Mesenteric fat pad (tissue), 1 donor: ENCODE measurements around the gene LANCL3. TPM values are rescaled to one million over a fixed set of nuclear protein-coding genes. Genes with fewer than 3 reads are reported as not detected.
"Not testable (repeated sequence)": the region's sequence is repeated elsewhere in the genome, so short reads cannot be mapped to it uniquely, and the experiment has no call there.

Experiments
- DNase-seq: peaks from one replicate; pipeline ENCODE4 v3.0.0-alpha.2; 2020; ENCODE audit warnings: low spot score
- total RNA-seq: library from RNA; stranded (reverse); fragmentation: NEBNext Ultra II Directional; extraction: Animal tissue kit (Norgen Biotek cat#: 25700); gene quantifications from one replicate; pipeline ENCODE4 v1.2.1, GENCODE V29; 2021
- donor health status: DM: yes; HTN: yes; CAD: no.

LANCL3 gene
- total RNA-seq, 1 donor from 2014 or later, result 0.35 TPM

DNA sequence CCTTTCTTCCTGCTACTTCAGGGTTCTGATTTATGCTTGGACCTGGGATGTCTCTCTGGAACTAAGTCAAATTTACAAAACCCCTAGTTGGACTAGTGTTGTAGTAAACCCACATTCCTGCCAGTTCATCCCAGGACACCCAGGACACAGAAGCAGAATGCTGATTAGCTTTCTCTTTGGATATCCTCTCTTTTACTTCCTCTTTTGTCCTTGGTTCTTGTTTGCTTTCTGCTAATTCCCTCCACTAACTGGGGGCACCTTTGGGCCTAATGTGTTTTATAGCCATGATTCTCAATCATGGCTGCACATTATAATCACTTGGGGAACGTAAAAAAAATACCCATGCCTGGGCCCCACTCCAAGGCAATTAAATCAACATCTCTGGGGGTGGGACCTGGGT lies 42.5 kb downstream of the LANCL3 start:
- no peak for DNase-seq

DNA sequence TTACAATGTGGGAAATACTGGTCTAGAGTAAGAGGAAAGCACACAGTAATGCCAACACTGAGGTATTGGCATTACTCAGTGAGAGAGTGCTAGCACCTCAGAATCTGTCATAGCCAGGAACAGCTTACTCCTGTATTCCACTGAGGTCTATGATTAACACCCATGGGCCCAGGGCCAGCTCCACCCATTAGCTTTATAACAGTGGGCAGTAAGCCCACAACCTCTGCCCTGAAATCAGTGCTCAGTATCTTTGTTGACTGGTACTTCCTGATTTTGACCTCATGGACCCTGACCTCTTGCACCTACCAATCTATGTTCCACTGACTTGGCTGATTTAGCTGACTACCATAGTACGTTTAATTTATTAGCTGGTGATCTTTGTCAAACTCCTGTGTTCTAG lies 56.1 kb downstream of the LANCL3 start:
- DNase-seq, result no peak

DNA sequence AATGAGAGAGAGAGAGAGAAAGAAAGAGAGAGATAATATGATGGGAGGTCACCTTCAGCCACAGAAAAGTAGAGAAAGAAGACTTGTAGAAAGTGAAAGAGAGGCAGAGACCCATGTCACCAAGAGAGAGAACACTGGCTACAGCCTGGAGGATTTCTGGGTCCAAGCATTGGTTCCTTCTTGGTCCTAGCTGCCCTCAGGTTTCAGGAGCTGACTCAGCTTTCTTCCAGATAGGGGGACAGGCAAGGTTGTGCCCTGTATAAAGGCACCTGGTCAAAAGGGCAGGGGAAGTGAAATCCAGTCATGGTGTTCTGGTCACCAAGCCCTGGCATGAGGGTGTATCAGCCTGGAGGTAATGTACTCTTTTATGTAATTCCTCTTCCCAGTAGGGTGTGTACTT lies 66.6 kb downstream of the LANCL3 start:
- no peak for DNase-seq

DNA sequence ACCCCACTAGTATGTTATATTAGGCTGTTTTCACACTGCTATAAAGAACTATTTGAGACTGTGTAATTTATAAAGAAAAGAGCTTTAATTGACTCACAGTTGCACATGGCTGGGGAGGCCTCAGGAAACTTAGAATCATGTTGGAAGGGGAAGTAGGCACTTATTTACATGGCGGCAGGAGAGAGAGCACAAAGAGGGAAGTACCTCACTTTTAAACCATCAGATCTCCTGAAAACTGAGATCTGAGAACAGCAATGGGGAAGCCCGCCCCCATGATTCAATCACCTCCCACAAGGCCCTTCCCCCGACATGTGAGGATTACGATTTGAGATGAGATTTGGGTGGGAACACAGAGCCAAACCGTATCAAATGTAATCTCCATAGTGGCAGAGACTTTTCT lies 68.7 kb downstream of the LANCL3 start:
- DNase-seq, result no peak

DNA sequence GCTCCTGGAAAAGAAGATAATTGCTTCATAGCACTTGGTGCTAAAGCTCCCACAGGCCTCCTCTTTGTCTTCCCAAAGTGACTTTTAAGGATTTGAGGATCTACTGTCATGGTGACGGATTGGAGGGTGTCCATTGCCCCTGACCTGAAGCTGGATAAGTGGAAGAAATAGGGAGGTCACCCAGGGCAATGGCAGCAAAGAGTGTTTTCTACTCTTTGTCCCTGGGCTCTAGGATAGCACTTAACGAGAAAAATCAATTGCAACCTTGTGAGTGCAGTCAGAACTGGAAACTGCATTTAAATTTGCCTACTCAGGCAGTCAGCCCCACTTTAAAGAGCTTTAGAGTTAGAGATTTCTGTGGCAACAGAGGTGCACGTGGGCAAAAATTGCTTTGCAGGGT lies 70.4 kb downstream of the LANCL3 start:
- no peak for DNase-seq

DNA sequence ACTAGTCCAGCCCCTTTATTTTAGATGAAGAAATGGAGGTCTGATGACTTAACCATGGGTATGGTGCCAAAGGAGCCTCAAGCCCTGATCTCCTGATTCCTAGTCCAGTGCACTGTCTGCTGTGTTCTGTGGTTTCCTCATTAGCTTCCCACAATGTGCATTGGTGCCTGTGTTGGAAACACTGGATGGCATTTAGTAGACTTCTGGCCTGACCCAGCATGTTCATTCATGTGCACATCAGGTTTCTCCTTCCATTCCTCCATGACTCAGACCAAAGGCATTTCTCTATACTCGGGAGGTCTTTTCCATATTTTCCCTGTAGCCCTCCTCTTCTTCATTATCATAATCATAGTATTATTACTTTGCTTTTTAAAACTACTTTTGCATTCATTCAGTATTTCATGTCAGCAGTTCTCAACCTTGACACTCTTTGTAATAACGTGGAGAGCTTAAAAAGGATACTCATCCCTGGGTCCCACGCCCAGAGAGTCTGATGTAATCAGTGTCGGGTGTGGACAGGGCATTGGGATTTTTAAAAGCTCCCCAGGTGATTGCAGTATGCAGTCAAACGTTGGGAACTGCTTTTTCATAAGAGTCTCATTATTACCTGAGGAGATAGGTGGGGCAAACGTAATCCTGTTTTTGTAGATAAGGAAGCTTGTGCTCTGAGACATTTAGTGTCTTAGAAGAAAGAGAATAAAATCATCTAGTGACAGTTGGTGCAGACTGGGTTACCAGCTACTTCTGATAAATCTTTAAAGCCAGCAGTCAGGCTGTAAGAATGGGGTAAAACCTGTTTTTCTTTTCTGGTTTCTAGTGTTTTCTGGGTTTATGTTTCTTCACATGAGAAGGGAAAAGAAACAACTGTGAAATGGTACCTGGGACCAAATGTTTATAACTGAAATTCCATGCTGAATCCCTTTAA lies 73.2 kb downstream of the LANCL3 start:
- DNase-seq, result no peak

DNA sequence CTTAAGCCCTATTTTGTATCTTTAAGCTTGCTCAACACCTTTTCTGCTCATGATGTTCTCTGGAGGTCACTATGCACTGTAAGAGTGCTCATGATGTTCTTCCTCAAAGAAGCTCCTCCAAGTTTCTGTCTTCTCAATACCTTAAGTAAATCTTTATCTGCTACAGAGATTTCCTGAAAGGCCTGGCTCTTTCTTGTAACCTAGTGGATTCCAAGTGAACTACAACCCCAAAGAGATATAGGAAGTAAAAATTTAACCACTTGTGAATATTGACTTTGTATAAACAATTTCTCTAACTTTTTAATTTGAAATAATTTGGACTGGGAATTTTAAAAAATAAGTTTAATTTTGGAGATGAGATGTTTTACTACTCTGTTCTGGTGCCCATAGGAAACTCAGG lies 74.8 kb downstream of the LANCL3 start:
- no peak for DNase-seq

DNA sequence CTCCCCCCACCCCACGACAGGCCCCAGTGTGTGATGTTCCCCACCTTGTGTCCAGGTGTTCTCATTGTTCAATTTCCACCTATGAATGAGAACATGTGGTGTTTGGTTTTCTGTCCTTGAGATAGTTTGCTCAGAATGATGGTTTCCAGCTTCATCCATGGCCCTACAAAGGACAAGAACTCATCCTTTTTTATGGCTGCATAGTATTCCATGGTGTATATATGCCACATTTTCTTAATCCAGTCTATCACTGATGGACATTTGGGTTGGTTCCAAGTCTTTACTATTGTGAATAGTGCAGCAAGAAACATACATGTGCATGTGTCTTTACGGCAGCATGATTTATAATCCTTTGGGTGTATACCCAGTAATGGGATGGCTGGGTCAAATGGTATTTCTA lies 79.4 kb downstream of the LANCL3 start:
- not testable (repeated sequence) for DNase-seq

DNA sequence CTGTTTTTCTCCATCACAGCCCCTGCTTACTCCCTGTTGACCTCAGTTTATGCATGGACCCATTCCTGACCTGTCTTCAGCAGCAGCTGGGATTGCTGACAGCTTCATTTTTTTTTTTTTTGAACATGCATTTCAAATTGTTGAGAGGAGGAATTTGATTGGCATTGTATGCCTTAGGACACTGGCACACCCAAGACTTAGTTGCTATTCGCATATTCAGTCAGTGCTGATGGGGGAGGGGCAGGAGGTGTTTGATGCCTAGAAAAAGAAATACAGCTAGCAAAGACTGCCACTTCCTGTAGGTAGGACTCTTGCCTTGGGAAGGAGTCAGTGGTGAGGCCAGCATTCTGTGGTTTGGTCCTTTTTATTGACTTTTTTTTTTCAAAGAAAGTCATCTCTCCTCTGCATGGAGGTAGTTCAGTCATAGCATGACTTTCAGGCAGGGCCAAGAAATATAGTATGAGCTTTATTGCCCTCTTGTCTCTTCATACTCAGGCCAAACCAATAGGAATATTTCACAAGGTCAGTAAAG lies 80.5 kb downstream of the LANCL3 start:
- DNase-seq, result no peak

DNA sequence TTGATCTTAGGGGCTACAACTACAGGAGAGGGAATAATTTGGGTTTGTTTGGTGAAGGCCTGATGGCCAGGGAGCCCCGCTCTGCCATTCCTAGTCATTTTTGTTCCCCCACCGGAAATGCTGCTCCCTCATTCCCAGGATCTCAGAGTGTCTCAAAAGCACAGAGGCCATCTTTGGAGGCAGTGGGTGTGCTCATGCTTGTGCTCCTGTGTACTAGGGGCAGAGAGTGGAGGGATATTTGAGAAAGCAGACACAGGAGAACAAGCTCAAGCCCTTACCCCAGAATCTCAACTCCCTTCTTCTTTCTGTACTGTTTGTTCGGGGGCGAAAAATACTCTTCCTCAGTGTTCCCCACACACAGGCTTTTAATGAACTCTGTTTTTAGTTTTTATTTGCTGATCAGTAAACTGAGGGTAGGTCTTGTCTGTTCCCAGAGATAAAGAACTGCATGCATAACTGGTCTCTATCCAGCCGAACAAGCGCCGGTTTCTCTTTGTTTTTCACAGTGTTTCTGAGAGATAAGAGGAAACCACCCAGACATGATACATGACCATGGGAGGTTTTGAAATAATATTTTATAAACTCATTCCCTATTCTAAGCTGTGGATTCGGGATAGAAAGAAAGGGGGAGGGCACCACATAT lies 81.2 kb downstream of the LANCL3 start:
- no peak for DNase-seq

DNA sequence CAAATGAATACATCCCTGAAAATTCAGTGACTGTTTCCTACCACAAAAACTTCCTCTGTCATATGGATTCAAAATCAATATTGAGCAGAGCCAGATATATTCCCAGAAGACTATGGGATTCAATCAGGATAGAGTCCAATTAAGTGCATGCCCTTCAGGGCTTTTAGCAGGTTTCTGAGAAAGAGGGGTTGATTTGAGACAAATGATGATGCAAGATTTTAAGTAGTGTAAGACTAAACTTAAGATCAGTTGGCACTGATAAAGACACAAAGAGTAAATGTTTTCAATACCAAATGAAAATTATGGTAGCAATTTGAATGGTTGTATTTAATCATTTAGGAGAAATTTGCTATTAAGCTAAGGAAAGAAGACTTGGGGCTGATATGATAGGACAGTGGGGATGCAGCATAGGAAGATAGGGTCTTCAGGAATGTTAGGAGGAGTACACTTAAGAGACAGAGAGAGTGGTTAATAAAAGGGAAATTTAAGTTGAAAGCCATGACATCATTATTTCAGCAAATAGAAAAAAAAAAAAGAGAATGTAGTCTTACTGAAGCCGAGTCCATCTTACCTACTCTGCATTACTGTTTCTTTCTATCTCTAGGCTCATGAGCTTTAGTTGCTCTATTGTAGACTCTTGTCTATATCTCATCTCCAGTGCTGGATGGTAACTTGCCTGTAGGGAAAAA lies 82.1 kb downstream of the LANCL3 start:
- DNase-seq, result no peak

DNA sequence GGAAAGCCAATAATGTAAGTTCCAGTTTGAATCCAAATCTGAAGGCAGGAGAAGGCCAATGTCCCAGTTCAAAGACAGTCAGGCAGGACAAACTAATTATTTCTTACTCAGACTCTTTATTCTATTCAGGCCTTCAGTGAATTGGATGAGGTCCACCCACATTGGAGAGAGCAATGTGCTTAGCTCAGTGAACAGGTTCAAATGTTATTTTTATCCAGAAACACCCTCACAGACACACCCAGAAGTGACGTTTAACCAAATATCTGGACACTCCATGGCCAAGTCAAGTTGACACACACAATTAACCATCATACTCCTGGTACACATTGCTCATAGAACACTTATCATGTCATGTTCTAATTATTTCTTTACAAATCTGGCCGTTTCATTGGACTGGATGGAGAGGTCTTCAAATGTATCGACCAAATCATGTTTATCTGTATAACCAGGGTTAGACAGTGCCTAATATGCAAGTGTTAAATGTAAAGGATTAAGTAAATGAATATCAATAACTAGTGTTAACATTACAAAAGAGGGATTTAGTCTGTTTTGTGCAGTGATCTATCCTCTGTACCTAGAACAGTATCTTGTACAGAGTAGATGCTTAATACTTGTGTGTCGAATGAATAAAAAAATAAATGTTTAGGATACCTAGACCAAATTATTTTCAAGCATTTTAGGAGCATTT lies 87.0 kb downstream of the LANCL3 start:
- DNase-seq, result no peak

DNA sequence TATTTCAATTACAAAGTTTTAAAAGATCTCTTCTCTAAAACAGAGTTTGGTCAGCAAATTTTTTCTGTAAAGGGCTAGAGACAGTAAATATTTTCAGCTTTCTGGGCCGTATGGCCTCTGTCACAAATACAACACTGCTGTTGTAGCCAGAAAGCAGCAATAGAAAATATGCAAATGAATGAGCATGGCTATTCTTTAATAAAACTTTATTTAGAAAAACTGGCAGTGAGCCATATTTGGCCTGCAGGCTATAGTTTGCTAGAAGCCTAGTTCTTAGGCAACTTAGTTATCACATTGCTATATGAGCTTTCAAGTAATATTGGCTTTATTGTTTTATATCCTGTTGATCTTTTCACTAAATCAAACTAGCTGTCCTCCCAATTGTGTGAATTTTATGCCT lies 87.6 kb downstream of the LANCL3 start:
- no peak for DNase-seq

DNA sequence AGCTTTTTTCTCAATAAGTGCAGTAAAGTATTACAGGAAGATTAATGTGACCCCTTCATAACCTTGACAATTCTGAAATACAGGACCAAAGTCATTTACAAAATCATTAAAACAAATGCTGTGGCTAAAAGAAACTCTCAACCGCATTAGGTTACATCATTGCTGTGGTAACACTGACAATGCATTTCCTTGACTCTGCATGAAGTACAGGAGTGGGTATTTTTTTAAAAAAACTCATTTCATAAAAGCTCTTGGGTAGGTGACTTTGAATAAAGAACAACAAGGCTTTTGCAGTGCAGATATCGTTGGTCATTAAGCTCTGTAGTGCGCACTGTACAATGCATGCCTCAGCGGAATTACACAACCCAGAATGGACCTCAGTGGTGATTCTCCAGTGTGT lies 90.7 kb downstream of the LANCL3 start:
- DNase-seq, result no peak

DNA sequence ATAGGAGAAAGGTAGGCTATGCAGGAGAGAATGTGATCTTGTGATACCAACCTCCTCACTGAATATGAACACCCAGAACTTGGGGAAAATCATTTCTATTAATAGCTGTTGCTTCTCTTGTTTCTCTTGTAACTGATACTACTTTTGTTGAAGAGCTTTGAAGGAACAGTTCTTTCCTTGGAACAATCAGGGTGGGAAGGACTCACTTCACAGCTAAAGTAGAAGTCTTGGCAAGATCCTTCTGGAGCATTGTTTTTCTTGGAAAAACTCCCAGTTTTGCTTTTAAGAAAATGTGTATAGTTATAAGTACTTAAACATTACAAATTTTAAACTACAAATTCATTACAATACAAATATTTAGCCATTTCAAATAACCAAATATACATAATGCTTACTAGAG lies 95.1 kb downstream of the LANCL3 start:
- DNase-seq, result no peak

DNA sequence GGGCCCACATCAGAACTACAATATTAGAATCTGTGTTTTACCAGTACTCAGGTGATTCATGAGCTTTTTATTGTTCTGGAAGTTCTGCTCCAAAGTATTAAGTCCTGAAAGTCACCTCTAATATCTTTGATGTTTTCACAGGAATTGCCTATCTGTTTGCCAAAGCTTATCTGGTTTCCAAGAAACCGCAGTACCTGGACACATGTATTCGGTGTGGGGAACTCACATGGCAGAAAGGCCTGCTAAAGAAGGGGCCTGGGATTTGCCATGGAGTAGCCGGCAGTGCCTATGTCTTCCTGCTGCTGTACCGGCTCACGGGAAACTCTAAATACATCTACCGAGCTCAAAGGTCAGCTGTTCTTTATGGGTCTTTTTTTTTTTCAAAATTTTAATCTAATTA lies 95.7 kb downstream of the LANCL3 start:
- DNase-seq, result no peak

DNA sequence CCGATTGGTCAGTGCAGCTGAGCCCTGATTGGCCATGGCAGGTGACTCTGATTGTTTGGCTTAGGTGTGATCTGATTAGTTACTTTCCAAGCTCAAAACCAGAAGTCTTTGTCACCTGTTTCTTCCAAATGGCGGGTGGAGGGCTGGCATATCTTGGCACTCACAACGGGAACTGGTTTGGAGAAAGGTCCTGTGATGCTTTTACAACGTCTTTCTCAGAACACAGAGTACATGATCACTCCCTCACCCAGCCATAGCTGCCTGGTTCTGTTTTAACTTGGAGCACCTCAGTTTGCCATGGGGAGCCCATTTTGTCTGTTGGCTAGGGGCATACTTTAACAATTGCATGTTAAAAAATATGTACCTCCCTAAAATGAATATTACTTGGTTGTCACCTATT lies 101.1 kb downstream of the LANCL3 start:
- DNase-seq, result no peak

DNA sequence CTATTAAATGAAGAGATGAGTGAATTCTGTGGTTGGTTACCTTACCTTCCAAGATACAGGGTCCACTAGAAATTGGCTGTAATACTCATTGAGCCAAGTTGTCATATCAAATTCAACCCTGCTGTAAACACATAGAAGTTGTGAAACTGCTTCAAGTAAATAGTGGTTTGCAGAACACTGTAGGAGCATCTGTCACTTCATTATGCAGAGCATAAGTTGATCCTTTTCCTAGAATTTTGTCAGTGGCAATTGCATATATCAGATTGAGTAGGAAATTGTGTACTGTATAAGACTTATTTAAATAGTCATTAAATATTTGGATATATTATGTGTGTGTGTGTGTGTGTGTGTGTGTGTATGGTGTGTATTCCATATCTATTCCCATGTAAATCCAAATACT lies 105.3 kb downstream of the LANCL3 start:
- no peak for DNase-seq

DNA sequence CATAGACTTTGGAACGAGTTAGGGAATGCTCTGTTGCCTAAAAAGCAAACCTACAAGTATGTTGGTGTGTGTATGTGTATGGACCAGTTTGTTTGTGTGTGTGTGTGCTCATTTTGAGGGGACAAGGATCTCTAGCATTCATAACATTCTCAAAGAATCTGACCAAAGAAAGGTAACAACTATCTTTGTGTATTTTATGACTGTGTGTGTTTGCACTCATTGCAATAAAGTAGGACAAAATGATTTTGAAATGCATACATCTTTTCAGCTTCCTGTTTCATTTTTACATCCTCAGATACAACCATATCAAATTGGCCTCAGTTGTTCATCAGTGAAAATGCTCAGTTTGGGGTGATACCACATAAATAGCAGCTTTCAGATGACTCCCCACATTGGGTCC lies 105.8 kb downstream of the LANCL3 start:
- no peak for DNase-seq

DNA sequence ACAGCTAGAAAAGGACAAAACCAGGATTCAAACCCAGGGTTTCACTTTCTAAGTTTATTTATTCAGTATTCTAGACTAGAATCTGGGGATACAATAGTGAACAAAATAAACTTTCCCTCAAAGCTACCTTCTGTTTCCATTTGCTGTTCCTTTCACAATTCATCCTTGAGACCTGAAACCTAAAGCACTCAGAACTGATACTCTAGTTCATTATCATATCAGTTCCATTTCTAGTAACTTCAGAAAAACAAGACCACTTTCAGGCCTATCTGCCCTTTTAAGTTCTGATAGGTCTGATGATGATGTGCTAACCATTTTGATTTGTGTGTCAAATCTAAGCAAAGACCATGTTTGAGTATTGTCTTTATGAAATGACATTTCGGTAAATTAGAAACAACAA lies 106.3 kb downstream of the LANCL3 start:
- no peak for DNase-seq

DNA sequence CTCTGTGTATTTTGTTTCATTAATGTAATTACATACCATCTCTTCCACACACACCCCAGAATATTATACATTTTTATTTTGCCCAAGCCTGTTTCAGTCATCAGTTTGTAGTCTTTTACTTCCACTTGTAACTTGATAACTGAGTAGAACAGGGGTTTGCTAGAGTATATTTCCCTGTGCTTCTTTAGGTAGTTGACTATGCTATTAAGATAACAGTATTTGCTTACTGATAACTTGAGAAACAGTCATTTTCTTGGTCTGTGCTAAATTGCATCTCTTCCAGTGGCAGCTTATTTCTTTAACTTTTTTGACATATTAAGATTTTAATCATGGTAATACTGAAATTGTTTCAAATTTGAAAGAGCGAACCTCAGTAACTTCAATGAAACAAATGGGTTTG lies 107.1 kb downstream of the LANCL3 start:
- no peak for DNase-seq
